ENCODE data around the gene MED22.

- TF ChIP-seq EZH2 (IDR thresholded peaks at IDR 0.05; ENCODE audit: low read depth, low read length, severe bottlenecking) (no peak), CTCF (IDR thresholded peaks at IDR 0.05; ENCODE audit: control extremely low read depth in 1 of 3, insufficient read depth in 1 of 3, low read depth in 1 of 3, low read length in 3 of 3) (peak in 1 of 3 experiments; percentile 1; a peak in 1 of 4 replicates), RFX5 (IDR thresholded peaks at IDR 0.05; ENCODE audit: borderline replicate concordance, low read depth, low read length) (no peak), JUN (IDR thresholded peaks at IDR 0.05; ENCODE audit: low read depth, low read length) (no peak), POLR2A (IDR thresholded peaks at IDR 0.05; ENCODE audit: control extremely low read depth in 1 of 2, low read depth in 2 of 2, low read length in 2 of 2) (peak in 1 of 2 experiments; percentile 82; a peak in 2 of 3 replicates), HDAC6 (IDR thresholded peaks at IDR 0.05; ENCODE audit: low read depth, low read length) (no peak), TEAD4 (IDR thresholded peaks at IDR 0.05; ENCODE audit: low read depth, low read length) (peak; percentile 64), MAX (IDR thresholded peaks at IDR 0.05) (peak; percentile 97), USF2 (IDR thresholded peaks at IDR 0.05; ENCODE audit: low read length) (peak; percentile 31; the same call in 1 of the 2 replicates), RAD21 (IDR thresholded peaks at IDR 0.05 in 1 of 2, conservative IDR thresholded peaks at IDR 0.05 in 1 of 2; ENCODE audit: low read depth in 2 of 2, low read length in 2 of 2) (no peak), POLR2AphosphoS5 (IDR thresholded peaks at IDR 0.05; ENCODE audit: low read depth, low read length) (peak; percentile 61; the same call in 1 of the 2 replicates), KDM1A (IDR thresholded peaks at IDR 0.05; ENCODE audit: borderline replicate concordance, low read length) (no peak), ATF3 (IDR thresholded peaks at IDR 0.05; ENCODE audit: insufficient read depth, low read depth, low read length) (no peak)
Observed at GRCh38 chr9:133335924-133336811, 11.8 kb downstream of the MED22 start, which contains the start of gene SURF6.

All from H1 (cell line).